ES-I3 (cell line): ENCODE measurements around the gene PLCL2.

Source experiments
- H3K36me3 ChIP-seq: 2 replicates; pipeline ENCODE4 v1.6.1; 2013; ENCODE audit warnings: mild to moderate bottlenecking, low read length, control low read depth, moderate library complexity; ENCODE audit not compliant: insufficient read depth
- H3K4me1 ChIP-seq: 2 replicates; pipeline ENCODE4 v1.6.1; 2013; ENCODE audit warnings: mild to moderate bottlenecking, control low read depth, low read length; ENCODE audit not compliant: insufficient read depth
- H3K9ac ChIP-seq: 2 replicates; pipeline ENCODE4 v1.6.1; 2013; ENCODE audit warnings: low read depth, mild to moderate bottlenecking, low read length, moderate library complexity
- H3K9me3 ChIP-seq: 2 replicates; pipeline ENCODE4 v1.6.1; 2013; ENCODE audit warnings: mild to moderate bottlenecking, low read length, moderate library complexity; ENCODE audit not compliant: control insufficient read depth, insufficient read depth

PLCL2 gene

DNA sequence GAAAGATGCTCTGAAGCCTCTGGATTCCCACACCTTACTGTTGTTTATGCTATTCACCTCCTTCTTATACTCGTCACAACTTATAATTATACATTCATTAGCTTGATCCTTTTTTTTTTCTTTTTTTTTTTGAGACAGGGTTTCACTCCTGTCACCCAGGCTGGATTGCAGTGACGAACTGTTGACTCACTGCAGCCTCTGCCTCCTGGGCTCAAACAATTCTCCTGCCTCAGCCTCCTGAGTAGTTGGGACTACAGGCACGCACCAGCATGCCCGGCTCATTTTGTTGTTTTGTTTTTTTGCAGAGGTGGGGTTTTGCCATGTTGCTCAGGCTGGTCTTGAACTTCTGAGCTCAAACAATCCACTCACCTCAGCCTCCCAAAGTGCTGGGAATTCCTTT lies 143.6 kb downstream of the PLCL2 start:
- Histone ChIP-seq H3K4me1 (no peaks in the 10 kb centered on the region), H3K9ac (no peak overlapping the region), H3K9me3 (no peaks in the 10 kb centered on the region), H3K36me3 (no peaks in the 10 kb centered on the region)

DNA sequence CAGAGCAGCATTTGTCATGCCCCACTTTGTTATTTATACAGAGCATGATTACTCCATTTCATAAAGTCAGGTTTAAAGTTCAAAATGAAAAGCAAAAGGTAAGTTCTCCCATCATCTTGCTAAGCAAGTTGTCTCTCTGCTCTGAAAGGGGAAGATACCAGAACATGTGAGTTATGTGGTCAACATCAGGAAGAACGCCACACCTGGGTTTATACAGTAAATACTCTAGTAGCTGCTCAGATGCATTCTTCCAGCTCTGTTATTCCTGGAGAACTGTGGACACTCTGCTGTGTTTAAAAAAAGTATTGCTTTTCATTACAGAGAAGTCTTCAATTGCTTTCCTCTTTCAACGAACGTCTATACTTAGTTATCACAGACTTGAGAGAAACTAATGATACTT lies 145.7 kb downstream of the PLCL2 start:
- no peaks in the 10 kb centered on the region for H3K9me3 ChIP-seq
- no peaks in the 10 kb centered on the region for H3K36me3 ChIP-seq
- no peaks in the 10 kb centered on the region for H3K4me1 ChIP-seq
- H3K9ac ChIP-seq, result no peak overlapping the region

DNA sequence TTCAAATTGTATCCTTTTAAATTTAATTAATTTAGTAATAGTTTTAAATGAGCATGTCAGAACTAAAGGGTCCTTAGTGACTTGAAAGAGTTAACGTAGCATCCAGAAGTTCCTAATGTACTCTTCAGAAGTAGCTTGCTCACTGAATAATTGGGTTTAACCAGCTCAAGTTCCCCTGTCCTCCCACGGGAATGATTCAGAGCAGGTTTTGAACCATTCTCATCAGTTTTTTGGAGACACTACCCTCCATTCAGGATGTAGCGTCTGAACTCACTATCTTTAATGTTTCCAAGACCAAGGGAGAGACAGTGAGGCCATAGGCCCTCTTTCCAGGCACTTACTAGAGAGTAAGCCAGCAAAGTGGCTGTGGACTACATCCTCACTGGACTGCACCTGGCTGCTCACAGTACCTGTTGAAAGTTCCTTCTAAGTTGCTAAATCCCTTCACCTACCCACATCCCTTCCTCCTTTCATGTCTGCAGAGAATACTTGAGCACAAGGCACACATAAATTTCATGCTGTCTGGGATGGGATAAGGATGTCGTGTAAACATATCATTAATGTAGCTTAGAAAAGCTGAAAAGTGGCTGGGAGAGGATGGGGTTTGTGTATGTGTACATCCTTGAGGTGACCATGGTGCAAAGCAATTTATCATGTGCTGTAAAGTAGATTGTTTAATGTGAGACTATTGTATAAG lies 146.3 kb downstream of the PLCL2 start:
- no peaks in the 10 kb centered on the region for H3K36me3 ChIP-seq
- no peaks in the 10 kb centered on the region for H3K4me1 ChIP-seq
- no peaks in the 10 kb centered on the region for H3K9me3 ChIP-seq
- H3K9ac ChIP-seq, result no peak overlapping the region

DNA sequence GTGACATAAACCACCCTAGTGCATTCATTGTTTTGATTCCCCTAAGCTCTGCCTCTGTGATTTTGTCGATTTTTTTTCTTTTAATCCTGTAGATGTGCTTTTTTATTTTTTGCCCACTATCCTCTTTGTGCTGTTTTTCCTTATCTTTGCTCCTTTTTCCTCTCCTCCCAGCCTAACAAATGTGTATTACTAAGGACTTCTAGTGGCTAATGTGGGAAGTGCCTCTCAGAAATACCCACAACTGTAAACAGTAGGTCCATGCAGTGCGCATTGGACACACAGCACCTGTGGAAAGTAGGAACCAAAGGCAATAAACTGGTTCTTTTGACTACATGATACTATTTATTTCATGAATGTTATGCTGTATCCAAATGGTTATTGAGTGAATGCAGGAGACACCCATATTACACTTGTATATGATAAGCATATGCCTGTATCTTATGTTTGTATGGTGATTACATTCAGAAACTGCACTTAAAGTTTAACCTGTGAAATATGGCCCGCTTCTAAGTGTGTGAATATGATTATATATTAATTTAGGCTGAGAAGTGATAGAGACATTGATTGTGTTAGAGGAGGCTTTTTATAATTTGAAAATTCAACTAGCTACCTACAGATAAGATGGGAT lies 147.8 kb downstream of the PLCL2 start:
- H3K9ac ChIP-seq, result no peak overlapping the region
- H3K36me3 ChIP-seq, result no peaks in the 10 kb centered on the region
- H3K9me3 ChIP-seq, result no peaks in the 10 kb centered on the region
- no peaks in the 10 kb centered on the region for H3K4me1 ChIP-seq

DNA sequence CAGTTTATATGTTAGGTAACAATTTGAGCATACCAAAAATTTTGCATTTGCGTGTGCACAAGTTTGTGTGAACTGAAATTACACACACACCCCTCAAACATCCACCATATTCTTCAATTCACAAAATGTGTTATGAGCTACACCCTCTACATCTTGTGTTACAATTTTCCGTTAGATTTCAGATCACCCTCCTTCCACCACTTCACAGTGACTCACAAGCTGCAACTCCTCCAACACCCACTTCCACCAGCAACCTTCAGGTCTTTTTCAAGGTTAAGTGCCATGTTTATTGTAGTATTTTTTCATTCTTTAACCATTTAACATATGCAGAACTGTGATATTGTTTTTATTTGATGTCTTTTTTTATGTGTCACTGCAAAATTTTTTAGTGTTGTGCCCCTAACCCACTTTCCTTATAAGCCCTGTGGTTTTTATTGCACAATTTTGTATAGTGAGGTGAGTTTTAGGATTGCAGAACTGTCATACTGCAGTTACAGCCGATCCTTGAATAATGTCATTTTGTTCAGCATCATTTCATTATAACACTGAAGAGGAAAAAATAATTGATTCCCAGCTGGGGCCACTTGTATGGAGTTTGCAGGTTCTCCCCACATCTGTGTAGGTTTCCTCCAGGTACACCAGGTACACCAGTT lies 148.9 kb downstream of the PLCL2 start:
- H3K9ac ChIP-seq, result no peak overlapping the region
- H3K4me1 ChIP-seq, result no peaks in the 10 kb centered on the region
- H3K36me3 ChIP-seq, result no peaks in the 10 kb centered on the region

DNA sequence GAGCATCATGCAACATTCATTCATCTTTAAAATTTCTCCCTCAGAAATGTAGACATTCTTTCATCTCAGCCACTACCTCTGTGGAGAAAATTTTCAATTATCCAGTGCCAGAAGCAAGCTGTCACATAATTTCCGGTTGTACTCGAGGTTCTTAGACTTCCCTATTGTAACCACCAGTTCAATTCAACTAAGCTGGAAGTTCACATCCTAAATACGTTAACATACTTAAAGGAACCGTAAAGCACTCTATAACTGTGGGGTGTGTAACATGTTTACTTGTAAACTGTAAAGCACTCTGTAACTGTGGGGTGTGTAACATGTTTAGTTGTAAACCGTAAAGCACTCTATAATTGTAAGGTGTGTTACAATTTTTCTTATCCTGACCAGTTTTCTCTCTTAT lies 150.3 kb downstream of the PLCL2 start:
- no peaks in the 10 kb centered on the region for H3K36me3 ChIP-seq
- no peaks in the 10 kb centered on the region for H3K9me3 ChIP-seq
- no peaks in the 10 kb centered on the region for H3K4me1 ChIP-seq
- H3K9ac ChIP-seq, result no peak overlapping the region

More for the DNA sequence above, 148.9 kb downstream of the PLCL2 start:
- H3K9me3 ChIP-seq, result no peaks in the 10 kb centered on the region

DNA sequence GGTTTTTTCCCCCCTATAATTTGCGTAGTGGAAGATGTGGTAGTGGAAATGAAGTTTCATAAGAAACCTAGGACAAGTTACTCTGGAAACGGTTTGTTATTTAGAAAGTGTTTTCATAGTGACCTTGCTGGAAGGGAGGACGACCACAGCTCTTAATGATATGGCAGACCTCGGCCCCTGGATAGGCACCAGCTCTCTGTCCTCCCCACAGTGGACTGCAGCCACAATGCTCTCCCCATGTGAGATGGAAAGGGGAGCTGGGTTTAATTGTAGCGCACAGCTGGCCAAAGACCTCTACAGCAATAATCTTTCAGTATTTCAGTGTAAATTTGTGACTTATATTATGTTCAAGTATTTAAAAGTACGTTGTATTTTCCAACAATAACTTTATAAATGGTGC lies 151.2 kb downstream of the PLCL2 start:
- no peak overlapping the region for H3K9ac ChIP-seq
- H3K4me1 ChIP-seq, result no peaks in the 10 kb centered on the region
- no peaks in the 10 kb centered on the region for H3K36me3 ChIP-seq
- no peaks in the 10 kb centered on the region for H3K9me3 ChIP-seq

DNA sequence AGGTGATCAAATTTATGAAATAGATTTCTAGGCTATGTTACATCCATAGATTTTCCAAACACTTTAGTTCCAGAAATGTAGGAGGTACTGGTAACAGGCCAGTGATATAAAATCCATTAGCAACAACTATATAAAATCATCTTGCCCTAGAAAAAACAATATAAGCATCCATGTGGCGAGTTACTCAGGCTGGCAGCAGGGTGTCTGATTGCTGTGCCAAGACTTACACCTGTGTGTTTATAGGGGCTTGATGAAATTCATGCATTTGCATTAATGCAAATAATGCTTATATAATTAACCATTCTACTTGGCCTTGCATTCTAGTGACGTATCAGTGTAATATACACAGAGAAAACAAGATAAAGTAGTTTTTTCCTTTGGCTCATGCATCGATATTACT lies 153.4 kb downstream of the PLCL2 start:
- Histone ChIP-seq H3K9me3 (no peaks in the 10 kb centered on the region), H3K9ac (no peak overlapping the region), H3K36me3 (no peaks in the 10 kb centered on the region), H3K4me1 (no peaks in the 10 kb centered on the region)

DNA sequence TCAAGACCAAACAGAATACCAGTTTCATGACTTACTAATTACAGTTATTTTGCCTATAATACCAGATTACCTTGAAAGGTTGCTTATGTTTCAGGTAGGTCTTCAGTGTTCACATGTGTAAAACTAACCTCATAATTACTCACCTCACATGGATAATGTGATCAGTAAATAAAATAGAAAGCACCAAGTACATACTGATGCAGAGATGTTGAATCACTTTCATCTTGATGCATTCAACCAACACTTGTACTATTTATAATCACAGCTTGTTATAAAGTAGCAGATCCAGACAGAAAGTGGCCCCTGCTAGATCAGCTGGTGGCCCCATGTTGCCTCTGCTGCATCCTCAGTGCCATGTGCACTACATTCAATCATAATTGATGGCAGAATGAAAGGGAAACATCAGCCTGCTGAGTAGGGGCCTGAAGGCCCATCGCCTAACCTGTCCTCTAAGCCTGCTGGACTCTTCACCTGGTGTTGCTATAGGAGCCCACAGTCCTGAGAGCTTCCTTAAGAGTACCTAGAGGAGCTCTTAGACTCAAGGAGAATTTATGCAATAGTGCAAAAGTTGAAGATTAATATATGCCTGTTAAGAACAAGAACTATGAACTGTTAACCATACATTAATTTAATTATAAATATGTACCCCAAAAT lies 154.3 kb downstream of the PLCL2 start:
- H3K9ac ChIP-seq, result no peak overlapping the region
- H3K36me3 ChIP-seq, result no peaks in the 10 kb centered on the region
- H3K9me3 ChIP-seq, result no peaks in the 10 kb centered on the region
- no peaks in the 10 kb centered on the region for H3K4me1 ChIP-seq

DNA sequence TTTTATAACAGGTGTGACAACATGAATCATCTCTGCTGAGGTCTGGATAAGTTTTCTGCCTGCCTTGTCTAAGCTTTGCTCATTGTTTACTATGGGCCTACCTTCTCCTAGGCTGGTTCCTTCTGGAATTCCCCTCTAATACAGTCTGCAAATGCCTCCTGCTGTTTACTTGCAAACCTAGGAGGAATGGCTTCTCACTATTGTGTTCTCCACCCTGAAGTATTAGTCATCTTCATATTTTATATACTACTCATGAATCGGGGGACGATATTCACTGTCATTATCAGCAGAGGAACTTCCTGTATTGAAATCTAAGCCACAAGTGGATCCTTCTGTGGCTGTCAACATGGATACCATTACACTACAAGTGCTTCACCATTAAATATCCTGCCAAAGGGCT lies 154.8 kb downstream of the PLCL2 start:
- no peak overlapping the region for H3K9ac ChIP-seq

DNA sequence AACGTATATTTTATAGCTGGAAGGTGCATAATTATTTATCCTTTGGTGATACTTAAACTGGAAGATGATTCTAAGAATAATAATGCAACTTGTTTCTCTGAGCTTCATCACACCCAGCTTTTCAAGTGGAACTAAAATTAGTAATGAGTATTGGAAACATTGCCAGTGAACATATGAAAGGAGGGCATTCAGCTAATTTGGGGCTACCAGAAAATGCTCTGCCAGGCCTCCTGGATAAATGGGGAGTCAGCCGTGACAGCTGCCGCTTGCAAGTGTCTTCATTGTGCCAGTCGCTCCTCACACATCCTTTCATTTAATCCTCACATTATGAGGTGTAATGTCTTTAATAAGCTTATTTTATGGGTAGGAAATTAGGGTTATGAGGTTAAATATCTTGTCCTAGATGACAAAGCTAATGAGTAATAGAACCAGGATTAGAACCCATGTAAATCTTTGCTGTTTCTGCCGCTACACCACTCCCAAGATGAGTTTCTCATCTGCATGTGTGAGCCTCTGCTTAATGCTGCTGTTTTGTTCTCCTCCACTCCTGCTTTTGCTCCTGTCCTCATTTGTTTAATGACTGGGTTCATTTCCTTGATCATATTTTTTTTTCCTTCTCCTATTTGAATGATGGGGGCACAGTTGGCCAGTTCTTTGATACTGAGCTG lies 155.7 kb downstream of the PLCL2 start:
- H3K9me3 ChIP-seq, result no peaks in the 10 kb centered on the region
- H3K4me1 ChIP-seq, result no peaks in the 10 kb centered on the region
- no peak overlapping the region for H3K9ac ChIP-seq
- no peaks in the 10 kb centered on the region for H3K36me3 ChIP-seq

More for the DNA sequence above, 154.8 kb downstream of the PLCL2 start:
- H3K9me3 ChIP-seq, result no peaks in the 10 kb centered on the region
- H3K4me1 ChIP-seq, result no peaks in the 10 kb centered on the region
- no peaks in the 10 kb centered on the region for H3K36me3 ChIP-seq

DNA sequence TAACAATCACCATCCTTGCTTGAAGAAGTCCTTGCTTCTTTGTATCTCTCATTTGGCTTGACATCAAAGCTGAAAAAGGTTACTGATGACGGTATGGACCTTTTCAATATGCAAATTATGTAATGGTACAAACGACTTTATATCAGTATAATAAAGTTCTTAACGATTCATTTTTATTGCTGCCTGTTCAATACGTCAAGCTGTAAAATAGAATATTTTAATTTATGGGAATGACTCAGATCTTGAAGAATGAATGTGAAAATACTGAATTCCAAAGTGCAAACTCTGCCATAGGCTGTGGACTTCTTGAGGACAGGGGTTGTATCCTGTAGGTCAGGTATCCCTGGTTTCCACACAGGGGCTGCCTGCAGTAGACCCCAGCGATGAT lies 156.2 kb downstream of the PLCL2 start:
- H3K4me1 ChIP-seq, result no peaks in the 10 kb centered on the region
- no peaks in the 10 kb centered on the region for H3K36me3 ChIP-seq
- H3K9me3 ChIP-seq, result no peaks in the 10 kb centered on the region
- no peak overlapping the region for H3K9ac ChIP-seq

DNA sequence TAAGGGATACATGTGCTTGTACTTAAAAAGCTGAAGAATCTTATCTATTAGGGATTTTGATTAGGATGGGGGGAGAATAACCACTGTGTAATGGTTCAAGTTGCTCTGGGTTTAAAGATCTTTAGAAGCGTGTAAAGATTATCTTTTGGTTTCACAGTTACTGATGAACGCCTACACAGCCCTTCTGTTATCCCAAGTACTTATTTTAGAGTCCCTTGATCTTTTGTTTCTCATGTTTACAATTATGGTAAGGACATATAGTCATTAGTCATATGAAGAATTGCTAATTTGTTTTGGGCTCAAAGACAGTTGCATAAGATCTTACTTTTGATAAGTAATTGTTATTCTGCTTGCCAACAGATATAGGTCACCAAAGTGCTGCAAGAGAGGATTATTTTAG lies 160.1 kb downstream of the PLCL2 start:
- Histone ChIP-seq H3K9ac (no peak overlapping the region), H3K9me3 (no peaks in the 10 kb centered on the region), H3K4me1 (peaks cover 13% of the 10 kb centered on the region; the same call in 1 of the 2 replicates), H3K36me3 (no peaks in the 10 kb centered on the region)

DNA sequence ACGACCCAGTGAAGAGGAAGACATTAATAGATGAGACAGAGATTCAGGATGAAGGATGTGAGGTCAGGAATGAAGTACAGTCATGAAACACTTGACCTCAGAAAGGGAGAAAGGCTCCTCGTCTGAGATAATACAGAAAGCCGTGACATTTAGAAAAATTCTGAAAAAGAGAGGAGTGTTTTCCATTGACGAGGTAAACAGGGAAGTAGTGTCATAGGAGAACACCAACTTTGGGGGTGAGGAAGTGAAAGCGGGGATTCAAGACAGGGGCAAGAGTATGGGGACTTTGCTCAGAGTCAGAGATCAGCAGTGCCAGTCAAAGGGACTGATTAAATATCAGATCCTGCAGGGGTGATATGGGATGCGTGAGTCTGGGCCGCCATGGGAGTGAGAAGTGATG lies 160.9 kb downstream of the PLCL2 start:
- Histone ChIP-seq H3K9me3 (no peaks in the 10 kb centered on the region), H3K9ac (no peak overlapping the region), H3K36me3 (no peaks in the 10 kb centered on the region), H3K4me1 (peaks cover 13% of the 10 kb centered on the region; the same call in 1 of the 2 replicates)
